ENCODE data around the gene DOC2A. TPM values are rescaled to one million over a fixed set of nuclear protein-coding genes. Genes with fewer than 3 reads are reported as not detected.

The DOC2A gene
- total RNA-seq, 1 experiment from 2014 or later: 3.2 TPM

DNA sequence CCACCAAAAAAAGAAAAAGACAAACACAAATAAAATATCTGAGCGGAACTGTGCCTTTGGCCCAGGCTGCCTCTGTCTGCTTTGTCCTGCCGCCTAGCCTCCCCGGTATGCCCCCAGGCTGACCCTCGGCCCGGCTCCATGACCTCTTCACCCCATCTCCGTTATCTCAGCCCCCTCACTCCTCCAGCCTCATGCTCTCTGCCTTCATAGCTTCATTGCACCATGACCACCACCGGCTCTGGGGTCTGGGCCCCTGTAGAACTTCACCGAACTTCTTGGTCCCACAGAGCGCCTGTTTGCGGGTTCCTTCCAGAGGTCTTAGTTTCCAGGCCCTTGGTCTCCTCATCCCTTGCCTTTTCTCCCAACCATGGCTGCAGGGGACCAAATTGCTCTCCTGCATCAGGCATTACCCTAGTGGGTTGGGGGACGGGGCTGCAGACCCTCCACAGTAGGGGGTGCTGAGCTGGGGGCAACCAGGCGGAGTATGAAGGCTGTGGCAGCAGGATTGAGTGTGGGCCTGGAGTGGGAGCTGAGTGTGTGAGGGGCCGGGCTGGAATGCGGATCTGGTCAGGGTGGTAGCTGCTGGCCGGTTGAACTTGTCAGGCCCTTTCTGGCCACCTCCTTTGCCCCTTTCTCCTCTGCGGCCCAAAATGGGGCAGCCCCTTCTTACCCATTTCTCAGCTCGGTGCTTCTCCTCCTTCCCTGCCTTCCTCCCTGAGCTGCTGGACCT, 22.3 kb downstream of the DOC2A start:
- POLR2A ChIA-PET: no interaction called here
- TF ChIP-seq REST (IDR thresholded peaks at IDR 0.05; ENCODE audit: insufficient read depth in 1 of 2, low read depth in 2 of 2, low read length in 1 of 2) (no peak), SIN3A (IDR thresholded peaks at IDR 0.05; ENCODE audit: borderline replicate concordance, insufficient read depth, low read depth, low read length) (no peak), TCF7L2 (IDR thresholded peaks at IDR 0.05; ENCODE audit: low read depth, low read length) (no peak), POLR2AphosphoS5 (IDR thresholded peaks at IDR 0.05; ENCODE audit: low read depth, low read length) (no peak)
- TF ChIP-seq, protein P1, sequence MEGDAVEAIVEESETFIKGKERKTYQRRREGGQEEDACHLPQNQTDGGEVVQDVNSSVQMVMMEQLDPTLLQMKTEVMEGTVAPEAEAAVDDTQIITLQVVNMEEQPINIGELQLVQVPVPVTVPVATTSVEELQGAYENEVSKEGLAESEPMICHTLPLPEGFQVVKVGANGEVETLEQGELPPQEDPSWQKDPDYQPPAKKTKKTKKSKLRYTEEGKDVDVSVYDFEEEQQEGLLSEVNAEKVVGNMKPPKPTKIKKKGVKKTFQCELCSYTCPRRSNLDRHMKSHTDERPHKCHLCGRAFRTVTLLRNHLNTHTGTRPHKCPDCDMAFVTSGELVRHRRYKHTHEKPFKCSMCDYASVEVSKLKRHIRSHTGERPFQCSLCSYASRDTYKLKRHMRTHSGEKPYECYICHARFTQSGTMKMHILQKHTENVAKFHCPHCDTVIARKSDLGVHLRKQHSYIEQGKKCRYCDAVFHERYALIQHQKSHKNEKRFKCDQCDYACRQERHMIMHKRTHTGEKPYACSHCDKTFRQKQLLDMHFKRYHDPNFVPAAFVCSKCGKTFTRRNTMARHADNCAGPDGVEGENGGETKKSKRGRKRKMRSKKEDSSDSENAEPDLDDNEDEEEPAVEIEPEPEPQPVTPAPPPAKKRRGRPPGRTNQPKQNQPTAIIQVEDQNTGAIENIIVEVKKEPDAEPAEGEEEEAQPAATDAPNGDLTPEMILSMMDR (IDR thresholded peaks at IDR 0.05): no peak
- BruUV-seq (replicated peaks): no TSS peak
- Histone ChIP-seq H3K4me3 (ENCODE audit: low read depth in 2 of 2, low read length in 2 of 2) (no peak overlapping the region), H3K4me1 (ENCODE audit: control insufficient read depth, insufficient read depth, low read length) (peaks cover 16% of the 10 kb centered on the region), H3K9me3 (ENCODE audit: control insufficient read depth, insufficient read depth, low read depth, low read length) (no peaks in the 10 kb centered on the region), H3K27me3 (ENCODE audit: control insufficient read depth, insufficient read depth, low read length) (no peaks in the 10 kb centered on the region), H3K27ac (ENCODE audit: low read length) (no peak overlapping the region), H3K36me3 (ENCODE audit: control insufficient read depth, insufficient read depth, low read length) (peaks cover 16% of the 10 kb centered on the region)
- intact Hi-C loops (cut with micrococcal nuclease; ENCODE audit: unreplicated experiment) (no loop called here), in situ Hi-C loops (cut with HindIII; ENCODE audit: low pct_unique_long_range_greater_than_20kb, low sequenced_read_pairs) (no loop called here)
- DNase-seq (ENCODE audit: low read depth, low spot score): no peak
- CTCF ChIA-PET: interaction anchor here (0.6 kb wide), 1 partner anchor 42 kb away, joined by 6 read pairs; the partner anchor contains the start of gene TLCD3B
- ATAC-seq: no peak

DNA sequence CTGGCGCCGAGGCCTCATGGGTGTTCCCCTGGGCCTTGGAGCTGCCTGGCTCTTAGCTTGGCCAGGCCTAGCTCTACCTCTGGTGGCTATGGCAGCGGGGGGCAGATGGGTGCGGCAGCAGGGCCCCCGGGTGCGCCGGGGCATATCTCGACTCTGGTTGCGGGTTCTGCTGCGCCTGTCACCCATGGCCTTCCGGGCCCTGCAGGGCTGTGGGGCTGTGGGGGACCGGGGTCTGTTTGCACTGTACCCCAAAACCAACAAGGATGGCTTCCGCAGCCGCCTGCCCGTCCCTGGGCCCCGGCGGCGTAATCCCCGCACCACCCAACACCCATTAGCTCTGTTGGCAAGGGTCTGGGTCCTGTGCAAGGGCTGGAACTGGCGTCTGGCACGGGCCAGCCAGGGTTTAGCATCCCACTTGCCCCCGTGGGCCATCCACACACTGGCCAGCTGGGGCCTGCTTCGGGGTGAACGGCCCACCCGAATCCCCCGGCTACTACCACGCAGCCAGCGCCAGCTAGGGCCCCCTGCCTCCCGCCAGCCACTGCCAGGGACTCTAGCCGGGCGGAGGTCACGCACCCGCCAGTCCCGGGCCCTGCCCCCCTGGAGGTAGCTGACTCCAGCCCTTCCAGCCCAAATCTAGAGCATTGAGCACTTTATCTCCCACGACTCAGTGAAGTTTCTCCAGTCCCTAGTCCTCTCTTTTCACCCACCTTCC, 23.3 kb downstream of the DOC2A start:
- ATAC-seq (no peak), DNase-seq (ENCODE audit: low read depth, low spot score) (no peak)
- ChIA-PET CTCF (interaction anchor here (0.6 kb wide), 1 partner anchor 43 kb away, joined by 6 read pairs; the partner anchor contains the start of gene TLCD3B), POLR2A (interaction anchor here (0.6 to 0.7 kb wide), 2 partner anchors 43 to 88 kb away, joined by 3 to 8 read pairs; partner anchors contain the start of gene SEZ6L2)
- Histone ChIP-seq H3K27me3 (ENCODE audit: control insufficient read depth, insufficient read depth, low read length) (no peaks in the 10 kb centered on the region), H3K4me1 (ENCODE audit: control insufficient read depth, insufficient read depth, low read length) (peaks cover 13% of the 10 kb centered on the region; the same call in 1 of the 2 replicates), H3K36me3 (ENCODE audit: control insufficient read depth, insufficient read depth, low read length) (peaks cover 13% of the 10 kb centered on the region), H3K9me3 (ENCODE audit: control insufficient read depth, insufficient read depth, low read depth, low read length) (no peaks in the 10 kb centered on the region), H3K4me3 (ENCODE audit: low read depth in 2 of 2, low read length in 2 of 2) (no peak overlapping the region), H3K27ac (ENCODE audit: low read length) (no peak overlapping the region)
- BruUV-seq (replicated peaks): no TSS peak
- in situ Hi-C loops (cut with HindIII; ENCODE audit: low pct_unique_long_range_greater_than_20kb, low sequenced_read_pairs): no loop called here
- intact Hi-C loops (cut with micrococcal nuclease; ENCODE audit: unreplicated experiment): no loop called here
- TF ChIP-seq SIN3A (IDR thresholded peaks at IDR 0.05; ENCODE audit: borderline replicate concordance, insufficient read depth, low read depth, low read length) (no peak), REST (IDR thresholded peaks at IDR 0.05; ENCODE audit: insufficient read depth in 1 of 2, low read depth in 2 of 2, low read length in 1 of 2) (no peak), POLR2AphosphoS5 (IDR thresholded peaks at IDR 0.05; ENCODE audit: low read depth, low read length) (no peak), TCF7L2 (IDR thresholded peaks at IDR 0.05; ENCODE audit: low read depth, low read length) (no peak)
- TF ChIP-seq, protein P1 (IDR thresholded peaks at IDR 0.05): no peak
